GM12878 (cell line): ENCODE data around the gene TLE2.

Source experiments
- CBX3 ChIP-seq: fragments of 200-600 bp; sonication (generic); IDR thresholded peaks from 2 replicates; pipeline ENCODE4 v1.6.1; 2016; ENCODE audit warnings: low read depth, borderline replicate concordance
- CHD4 ChIP-seq: fragments of 200-600 bp; sonication (generic); IDR thresholded peaks from 2 replicates; pipeline ENCODE4 v1.6.1; 2016; ENCODE audit warnings: mild to moderate bottlenecking
- CTCF ChIP-seq, 3 experiments: IDR thresholded peaks in 2 of 3; conservative IDR thresholded peaks in 1 of 3; 2 replicates each; pipeline ENCODE4 v1.5.1; 2011; ENCODE audit warnings: low read depth in 3 of 3, low read length in 3 of 3, mild to moderate bottlenecking in 3 of 3, control low read depth in 2 of 3, moderate library complexity in 2 of 3, inconsistent platforms in 1 of 3, mixed read lengths in 1 of 3; ENCODE audit not compliant: control insufficient read depth in 2 of 3, insufficient read depth in 1 of 3; ENCODE audit errors: extremely low read depth in 1 of 3
- EP300 ChIP-seq, 2 experiments: fragments of 150-350 bp in 1 of 2; IDR thresholded peaks; 2 replicates each; pipeline ENCODE4 v1.6.1; 2011 to 2012; ENCODE audit warnings: low read depth in 2 of 2, low read length in 2 of 2, borderline replicate concordance in 1 of 2, improper control_type of control experiment in 1 of 2, inconsistent platforms in 1 of 2; ENCODE audit not compliant: control insufficient read depth in 1 of 2
- MEF2A ChIP-seq: IDR thresholded peaks from 2 replicates; pipeline ENCODE4 v1.6.1; 2011; ENCODE audit warnings: low read depth, mild to moderate bottlenecking, low read length, moderate library complexity; ENCODE audit not compliant: insufficient read depth
- MTA3 ChIP-seq: IDR thresholded peaks from 2 replicates; pipeline ENCODE4 v1.6.1; 2012; ENCODE audit warnings: low read length, inconsistent platforms, borderline replicate concordance
- MYC ChIP-seq: IDR thresholded peaks from 2 replicates; pipeline ENCODE4 v1.6.1; 2011; ENCODE audit warnings: mild to moderate bottlenecking, low read length, moderate library complexity, inconsistent platforms; ENCODE audit not compliant: insufficient read depth, insufficient replicate concordance, insufficient read length, severe bottlenecking
- POLR2A ChIP-seq: IDR thresholded peaks from 2 replicates; pipeline ENCODE4 v1.6.1; 2011; ENCODE audit warnings: low read depth, mild to moderate bottlenecking, low read length
- POLR2AphosphoS5 ChIP-seq: IDR thresholded peaks from 2 replicates; pipeline ENCODE4 v1.6.1; 2011; ENCODE audit warnings: mild to moderate bottlenecking, low read length, inconsistent platforms
- RCOR1 ChIP-seq: conservative IDR thresholded peaks from 2 replicates; pipeline ENCODE4 v1.6.1; 2012; ENCODE audit warnings: low read depth, low read length, improper control_type of control experiment
- TCF12 ChIP-seq: IDR thresholded peaks from 2 replicates; pipeline ENCODE4 v1.6.1; 2011; ENCODE audit warnings: low read depth, mild to moderate bottlenecking, low read length

DNA sequence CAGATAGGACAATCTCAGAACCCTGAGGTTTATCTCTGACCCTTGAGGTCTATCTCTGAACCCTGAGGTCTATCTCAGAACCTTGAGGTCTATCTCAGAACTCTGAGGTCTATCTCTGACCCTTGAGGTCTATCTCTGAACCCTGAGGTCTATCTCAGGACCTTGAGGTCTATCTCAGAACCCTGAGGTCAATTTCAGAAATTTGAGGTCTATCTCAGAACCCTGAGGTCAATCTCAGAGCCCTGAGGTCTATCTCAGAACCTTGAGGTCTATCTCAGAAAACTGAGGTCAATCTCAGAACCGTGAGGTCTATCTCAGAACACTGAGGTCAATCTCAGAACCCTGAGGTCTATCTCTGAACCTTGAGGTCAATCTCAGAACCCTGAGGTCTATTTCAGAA lies 2.3 kb downstream of the TLE2 start:
- TF ChIP-seq CTCF (IDR thresholded peaks at IDR 0.05 in 2 of 3, conservative IDR thresholded peaks at IDR 0.05 in 1 of 3; ENCODE audit: control insufficient read depth in 2 of 3, extremely low read depth in 1 of 3, insufficient read depth in 1 of 3, low read depth in 3 of 3, low read length in 3 of 3) (no peak), CBX3 (no peak), POLR2A (no peak), MYC (no peak), TCF12 (no peak), RCOR1 (no peak), MEF2A (no peak), POLR2AphosphoS5 (no peak), CHD4 (no peak), MTA3 (no peak), EP300 (IDR thresholded peaks at IDR 0.05; ENCODE audit: borderline replicate concordance in 1 of 2, control insufficient read depth in 1 of 2, low read depth in 2 of 2, low read length in 2 of 2) (no peak)
